Measurements from ENCODE around the gene TYRO3. TPM values are rescaled to one million over a fixed set of nuclear protein-coding genes. Genes with fewer than 3 reads are reported as not detected.
"Not testable (repeated sequence)": the region's sequence is repeated elsewhere in the genome, so short reads cannot be mapped to it uniquely, and the experiment has no call there.

The TYRO3 gene
- total RNA-seq, 1 donor from 2014 or later, result 36.9 TPM

DNA sequence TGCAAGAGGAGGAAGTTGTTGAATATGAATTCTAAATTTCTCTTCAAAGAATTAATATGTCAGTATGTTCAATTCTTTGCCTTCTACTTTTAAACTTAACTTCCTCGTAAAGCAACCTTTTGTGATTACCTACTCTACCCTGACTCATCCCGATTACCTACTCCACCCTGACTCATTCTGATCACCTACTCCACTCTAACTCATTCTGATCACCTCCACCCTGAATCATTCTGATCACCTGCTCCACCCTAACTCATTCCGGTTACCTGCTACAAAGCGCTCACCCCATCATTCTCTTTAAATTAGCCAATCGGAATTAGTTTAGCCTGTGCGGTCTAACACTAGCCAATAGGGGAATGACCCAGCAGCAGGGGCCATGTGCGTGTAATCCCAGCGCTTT lies 33.7 kb downstream of the TYRO3 start:
- ATAC-seq; DNase-seq (ENCODE audit: low spot score); intact Hi-C loops (cut with DNase I): not testable (repeated sequence)

DNA sequence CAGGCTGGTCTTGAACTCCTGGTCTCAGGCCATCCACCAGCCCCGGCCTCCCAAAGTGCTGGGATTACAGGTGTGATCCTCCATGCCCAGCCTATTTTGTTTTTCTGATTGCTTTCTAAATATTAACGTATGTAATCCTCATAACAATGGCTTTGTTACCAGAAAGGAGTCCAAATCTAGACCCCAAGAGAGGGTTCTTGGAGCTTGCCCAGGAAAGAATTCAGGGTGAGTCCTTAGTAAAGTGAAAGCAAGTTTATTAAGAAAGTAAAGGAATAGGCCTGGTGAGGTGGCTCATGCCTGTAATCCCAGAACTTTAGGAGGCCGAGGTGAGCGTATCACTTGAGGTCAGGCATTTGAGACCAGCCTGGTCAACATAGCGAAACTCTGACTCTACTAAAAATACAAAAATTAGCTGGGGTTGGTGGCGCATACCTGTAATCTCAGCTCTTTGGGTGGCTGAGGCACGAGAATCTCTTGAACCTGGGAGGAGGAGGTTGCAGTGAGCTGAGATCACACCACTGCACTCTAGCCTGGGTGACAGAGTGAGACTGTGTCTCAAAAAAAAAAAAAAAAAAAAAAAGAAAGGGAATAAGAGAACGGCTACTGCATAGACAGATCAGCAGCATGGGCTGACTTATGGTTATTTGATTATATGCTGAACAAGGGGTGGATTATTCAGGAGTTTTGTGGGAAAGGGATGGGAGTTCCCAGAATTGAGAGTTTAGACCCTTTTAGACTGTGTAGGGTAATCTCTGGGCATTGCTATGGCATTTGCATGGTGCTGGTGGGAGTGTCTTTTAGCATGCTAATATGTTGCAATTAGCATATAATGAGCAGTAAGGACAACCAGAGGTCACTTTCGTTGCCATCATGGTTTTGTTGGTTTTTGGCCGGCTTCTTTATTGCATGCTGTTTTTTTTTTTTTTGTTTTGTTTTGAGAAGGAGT lies 36.1 kb downstream of the TYRO3 start:
- DNase-seq (ENCODE audit: low spot score) (no peak), ATAC-seq (no peak)
- intact Hi-C loops (cut with DNase I), result no loop called here

DNA sequence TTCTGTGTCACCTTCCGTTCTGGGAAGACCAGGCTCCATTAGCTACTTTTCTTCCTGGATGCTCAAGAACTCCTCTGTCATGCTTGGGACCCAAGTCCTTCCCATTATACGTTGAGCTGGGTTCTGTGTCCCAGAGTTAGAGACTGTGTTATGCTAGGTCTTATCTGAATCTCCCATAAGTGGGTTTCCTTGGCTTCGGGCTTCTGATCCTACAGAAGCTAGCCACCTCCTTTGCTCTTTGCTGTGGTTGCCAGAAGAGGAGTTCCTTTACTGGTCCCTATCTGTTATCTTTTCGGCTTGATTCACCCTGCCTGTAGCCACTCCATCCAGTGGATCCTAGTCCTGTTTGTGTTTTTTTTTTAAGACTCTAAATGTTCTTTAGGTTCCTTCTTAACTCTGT lies 38.0 kb downstream of the TYRO3 start:
- intact Hi-C loops (cut with DNase I), result no loop called here
- DNase-seq (ENCODE audit: low spot score), result no peak
- ATAC-seq, result no peak

DNA sequence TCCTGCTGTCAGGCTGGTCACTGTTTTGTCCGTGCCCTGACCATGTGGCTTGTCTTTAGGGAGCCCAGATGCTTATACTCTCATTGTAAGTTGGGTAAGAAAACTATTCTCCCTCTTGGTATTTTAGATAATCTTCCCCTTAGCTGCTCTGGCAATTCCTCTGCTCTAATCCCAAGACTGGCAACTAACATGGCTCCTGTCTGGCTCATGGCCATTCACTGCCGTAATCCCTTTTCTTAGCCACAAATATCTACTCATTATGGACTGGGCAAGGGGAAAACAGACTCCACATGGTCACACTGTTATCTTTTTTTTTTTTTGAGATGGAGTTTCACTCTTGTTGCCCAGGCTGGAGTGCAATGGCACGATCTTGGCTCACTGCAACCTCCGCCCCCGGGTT lies 38.8 kb downstream of the TYRO3 start:
- no peak for ATAC-seq
- intact Hi-C loops (cut with DNase I), result no loop called here
- no peak for DNase-seq (ENCODE audit: low spot score)

DNA sequence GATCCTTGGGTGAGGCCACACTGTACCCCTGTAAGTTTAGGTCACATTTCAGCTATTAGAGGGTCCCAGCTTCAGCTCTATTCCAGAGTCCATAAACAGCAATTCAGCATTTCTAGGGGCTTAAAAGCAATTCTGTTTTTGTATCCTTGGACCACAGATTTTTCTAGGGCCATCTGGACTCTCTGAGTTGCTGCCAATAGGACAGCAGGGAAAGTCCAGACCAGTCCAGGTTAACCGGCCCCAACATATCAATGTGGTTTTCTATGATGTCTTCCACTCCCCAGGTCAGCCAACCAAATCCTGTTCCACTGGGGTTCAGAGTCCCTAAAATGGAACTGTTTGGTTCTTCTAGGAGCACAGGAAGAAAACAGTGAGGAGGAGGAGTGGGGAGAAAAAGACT lies 40.0 kb downstream of the TYRO3 start:
- intact Hi-C loops (cut with DNase I), result no loop called here
- ATAC-seq (no peak), DNase-seq (ENCODE audit: low spot score) (no peak)

DNA sequence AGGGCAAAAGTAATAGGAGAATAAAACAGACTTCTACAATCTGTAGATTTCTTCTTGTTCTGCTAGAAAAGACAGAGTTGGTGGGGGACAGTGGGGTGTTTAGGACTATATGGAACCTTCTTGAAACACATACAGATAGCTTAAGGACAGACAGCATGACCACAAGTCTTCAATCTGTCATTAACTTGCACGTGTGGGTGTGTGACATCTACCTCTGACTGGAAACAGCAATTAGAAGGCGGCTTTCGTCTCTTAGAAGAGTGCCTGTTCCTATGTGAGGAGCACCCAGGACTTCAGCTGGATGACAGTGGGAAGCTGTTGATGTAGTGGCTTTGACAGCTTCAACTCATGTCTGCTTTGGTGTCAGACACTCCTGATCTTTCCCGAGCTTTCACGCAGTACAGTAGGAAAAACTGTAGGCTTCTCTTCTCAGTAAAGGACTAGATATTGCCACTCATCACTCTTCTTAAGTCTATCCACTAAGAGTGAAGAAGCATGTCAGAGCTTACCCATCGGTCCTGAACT lies 44.5 kb downstream of the TYRO3 start:
- DNase-seq (ENCODE audit: low spot score) (no peak), ATAC-seq (no peak)
- intact Hi-C loops (cut with DNase I), result no loop called here

DNA sequence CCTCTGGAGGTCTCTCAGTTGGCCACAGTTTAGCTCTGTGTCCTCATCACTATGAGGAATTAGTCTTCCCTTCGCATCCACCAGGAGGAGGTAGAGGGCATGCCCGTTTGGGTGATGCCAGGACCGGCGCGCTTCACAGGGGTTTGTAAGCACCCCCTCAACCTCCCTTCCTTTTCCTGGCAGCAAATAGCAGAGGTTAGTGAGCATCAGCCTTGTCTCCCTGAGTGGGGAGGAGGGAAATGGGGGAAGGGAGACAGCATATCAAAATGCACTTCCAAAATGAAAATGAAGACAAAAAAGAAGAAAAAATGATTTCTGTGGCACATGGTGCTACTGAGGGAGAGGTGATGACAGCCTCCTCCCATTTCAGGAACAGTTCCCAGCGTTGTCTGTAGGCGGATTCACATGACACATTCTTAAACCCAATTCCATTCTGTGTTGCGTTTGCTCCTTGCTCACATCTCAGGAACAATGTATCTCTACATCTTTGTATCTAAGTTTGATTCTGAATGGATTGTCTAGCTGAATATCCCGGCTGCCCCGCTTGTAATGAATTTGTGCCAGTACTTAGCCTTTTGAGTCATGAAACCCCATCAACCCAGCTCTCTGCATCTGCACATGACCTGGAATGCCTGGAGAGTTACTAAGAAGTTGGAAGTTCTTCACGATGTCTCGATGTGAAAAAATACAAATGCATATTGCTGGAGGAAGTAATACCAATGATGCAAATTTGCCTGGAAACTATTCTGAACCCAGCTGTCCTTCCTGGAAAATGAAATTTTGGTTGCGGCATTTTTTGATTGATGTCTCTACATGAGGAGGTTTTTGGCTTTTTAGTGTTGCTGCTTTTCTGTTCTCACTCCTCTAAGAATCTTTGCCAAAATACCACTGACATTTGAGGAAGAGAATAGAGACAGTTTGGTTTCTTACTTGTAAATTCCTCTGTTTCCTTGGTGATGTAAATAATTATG lies 45.2 kb downstream of the TYRO3 start:
- DNase-seq (ENCODE audit: low spot score), result peak; percentile 75

DNA sequence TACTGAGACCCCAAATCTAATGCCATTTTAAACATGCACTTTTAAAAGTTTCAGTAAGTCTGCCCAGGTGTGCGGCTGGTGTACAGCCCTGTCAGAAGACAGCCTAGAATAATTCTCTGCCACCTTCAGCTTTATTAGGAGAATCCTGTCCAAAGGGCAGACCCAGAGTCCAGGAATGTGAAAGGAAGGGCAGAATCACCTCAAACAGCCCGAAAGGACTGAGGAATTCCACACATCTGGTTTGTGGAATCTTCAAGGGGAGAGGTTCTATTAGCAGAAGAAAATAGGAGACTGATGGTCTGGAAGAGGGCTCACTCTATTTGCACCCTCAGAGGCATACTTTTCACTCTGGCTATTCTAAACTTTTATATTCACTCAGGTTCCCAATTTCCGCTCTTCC lies 46.6 kb downstream of the TYRO3 start:
- DNase-seq (ENCODE audit: low spot score), result no peak
- intact Hi-C loops (cut with DNase I), result no loop called here

More for the DNA sequence above, 45.2 kb downstream of the TYRO3 start:
- ATAC-seq, result peak; percentile 93
- intact Hi-C loops (cut with DNase I), result no loop called here

DNA sequence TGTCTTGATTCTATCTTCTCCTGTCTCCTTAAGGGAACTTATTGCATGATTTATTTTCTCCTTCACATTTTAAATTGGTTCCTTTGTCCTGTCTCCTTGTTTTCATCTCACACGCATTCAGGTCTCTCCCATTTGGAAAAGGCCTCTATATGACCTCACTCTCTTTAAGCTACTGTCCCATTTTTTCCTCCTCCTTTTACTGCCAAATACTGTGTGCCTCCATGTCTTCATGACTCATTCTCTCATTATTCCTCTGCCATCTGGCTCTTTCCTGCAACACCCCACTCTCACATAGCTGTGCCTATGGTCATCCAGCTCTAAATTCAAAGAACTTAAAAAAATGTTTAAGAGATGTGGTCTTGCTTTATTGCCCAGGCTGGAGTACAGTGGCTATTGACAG lies 48.0 kb downstream of the TYRO3 start:
- DNase-seq (ENCODE audit: low spot score), result no peak
- intact Hi-C loops (cut with DNase I), result no loop called here
- no peak for ATAC-seq

More for the DNA sequence above, 46.6 kb downstream of the TYRO3 start:
- ATAC-seq, result no peak

DNA sequence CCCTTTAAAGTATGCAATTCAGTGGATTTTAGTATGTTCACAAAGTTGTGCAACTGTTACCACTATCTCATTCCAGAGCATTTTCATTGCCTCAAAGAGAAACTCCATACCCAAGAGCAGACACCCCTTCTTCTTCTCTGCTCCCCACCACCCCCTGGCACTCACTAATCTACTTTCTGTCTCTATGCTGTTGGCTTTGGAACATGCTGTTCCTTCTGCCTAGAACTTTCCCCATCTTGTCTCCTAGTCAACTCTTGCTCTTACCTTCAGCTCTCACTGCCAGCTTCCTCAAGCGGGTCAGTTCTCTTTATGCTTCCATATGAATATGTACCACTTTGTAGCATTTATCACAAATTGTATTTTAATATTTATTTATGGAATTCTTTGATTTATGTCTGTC lies 50.1 kb downstream of the TYRO3 start:
- intact Hi-C loops (cut with DNase I), result no loop called here
- no peak for ATAC-seq
- no peak for DNase-seq (ENCODE audit: low spot score)

DNA sequence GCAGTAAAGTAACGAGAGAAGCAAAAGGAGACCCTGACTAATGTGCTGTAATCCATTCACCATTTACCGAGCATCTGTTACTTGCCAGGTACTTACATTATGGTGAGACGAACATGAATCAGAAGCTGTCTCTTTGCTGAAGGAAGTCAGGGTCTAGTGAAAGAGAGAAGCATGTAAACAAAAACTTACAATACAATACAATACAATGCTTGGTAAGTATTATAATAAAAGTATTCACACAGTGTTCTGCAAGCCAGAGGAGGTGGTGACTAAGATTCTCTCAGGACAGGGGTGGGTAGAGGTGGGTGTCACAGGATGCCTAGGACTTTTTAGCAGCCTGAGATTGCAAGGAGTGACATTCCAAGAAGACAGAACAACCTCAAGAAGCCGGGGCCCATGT lies 51.0 kb downstream of the TYRO3 start:
- DNase-seq (ENCODE audit: low spot score) (no peak), ATAC-seq (no peak)
- intact Hi-C loops (cut with DNase I), result no loop called here

DNA sequence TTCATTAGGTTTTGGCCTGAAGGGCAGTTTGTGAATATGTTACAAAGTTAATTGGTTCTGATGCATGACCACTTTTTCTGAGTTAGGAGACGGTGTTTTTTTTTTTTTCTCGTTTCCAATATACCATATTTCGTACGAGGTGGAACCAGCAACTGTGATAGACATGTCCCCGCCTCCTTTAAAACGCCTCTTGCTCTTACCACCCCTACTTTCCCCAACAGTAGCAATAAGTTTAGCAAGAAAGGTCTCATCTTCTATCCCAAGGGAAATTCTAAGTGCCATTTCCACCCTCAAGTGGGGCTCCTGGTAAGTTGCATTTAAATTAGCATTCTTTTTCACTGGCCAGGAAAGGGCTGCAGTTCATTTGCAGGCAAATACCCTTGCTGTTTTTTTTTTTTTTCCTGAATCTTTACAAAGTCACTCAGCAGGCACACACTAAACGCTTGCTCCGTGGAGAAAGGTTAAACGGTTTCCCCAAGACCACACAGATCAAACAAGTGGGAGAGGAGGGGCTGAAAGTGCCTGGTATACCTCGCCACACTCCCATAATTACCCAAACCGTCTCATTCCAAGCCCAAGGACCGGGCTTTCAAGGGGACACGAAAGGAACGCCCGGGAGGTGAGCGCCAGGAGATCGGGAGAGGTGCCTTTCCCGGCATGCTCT lies 61.7 kb downstream of the TYRO3 start:
- DNase-seq (ENCODE audit: low spot score), result no peak
- intact Hi-C loops (cut with DNase I), result no loop called here

DNA sequence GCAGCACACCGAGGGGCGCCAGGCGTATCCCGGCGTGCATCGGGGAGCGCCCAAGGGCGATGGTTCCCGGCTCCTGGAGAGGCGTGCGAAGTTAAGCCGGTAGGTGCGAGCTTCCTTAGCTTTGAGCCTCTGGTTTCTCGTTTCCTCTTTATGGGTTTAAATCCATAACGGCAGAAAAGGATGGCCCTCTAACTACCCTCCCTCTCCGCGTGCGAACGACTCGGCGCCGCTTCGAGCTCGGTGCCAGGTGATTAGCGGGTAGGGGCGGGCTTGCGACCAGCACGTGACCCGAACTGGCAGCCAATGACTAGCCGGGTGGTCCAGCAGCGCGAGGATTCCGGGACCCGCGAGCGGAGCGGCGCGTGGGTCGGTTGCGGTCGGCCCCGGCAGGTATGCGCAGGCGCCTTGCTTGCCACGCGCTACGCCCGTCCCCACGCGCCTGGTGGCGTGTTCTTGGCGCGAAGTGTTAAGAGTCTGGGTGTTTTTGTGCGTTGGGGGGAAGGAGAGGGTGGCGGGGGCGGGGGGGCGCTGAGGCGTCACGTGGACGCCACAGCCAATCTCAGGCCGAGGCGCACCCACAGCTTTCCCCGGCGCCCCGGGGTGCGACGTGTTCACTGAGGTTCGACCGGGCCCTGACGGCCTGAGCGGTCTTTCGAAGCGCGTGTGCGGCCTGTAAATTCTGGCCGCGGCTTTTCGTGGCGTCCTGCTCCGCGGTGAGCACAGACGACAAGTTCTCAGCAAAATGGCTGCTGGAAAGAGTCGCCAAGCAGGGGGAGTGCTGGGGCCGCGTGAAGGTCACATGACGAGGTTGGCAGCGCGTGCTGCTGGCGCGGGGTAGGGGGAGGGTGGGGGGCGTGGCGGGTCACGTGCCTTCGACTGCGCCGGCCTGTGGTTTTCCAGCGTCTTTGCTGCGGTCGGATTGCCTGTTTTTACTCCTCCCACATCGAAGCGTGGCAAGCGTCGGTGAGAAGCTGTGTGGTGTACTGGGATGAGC lies 62.5 kb downstream of the TYRO3 start:
- ATAC-seq (peak; percentile 94), DNase-seq (ENCODE audit: low spot score) (peak; percentile 87)
- intact Hi-C loops (cut with DNase I), result no loop called here

More for the DNA sequence above, 61.7 kb downstream of the TYRO3 start:
- ATAC-seq, result no peak

DNA sequence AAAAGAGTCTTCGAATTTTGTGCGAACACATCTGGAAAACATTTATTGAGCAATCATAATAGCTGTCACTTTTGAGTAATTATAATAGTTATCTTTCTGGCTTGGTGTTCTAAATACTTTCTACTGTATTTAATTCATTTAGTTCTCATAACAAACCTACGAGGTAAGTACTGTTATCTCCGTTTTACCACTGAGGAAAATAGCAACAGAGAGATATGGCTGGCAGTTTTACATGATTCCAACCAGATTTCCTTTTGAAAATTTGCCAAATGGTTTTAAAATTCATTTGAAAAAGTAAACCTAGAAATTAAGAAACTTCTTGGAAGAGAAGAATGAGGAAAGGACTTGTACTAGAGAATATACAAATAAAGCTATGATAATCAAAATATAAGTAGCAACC lies 63.9 kb downstream of the TYRO3 start:
- intact Hi-C loops (cut with DNase I), result no loop called here
- ATAC-seq (no peak), DNase-seq (ENCODE audit: low spot score) (no peak)

DNA sequence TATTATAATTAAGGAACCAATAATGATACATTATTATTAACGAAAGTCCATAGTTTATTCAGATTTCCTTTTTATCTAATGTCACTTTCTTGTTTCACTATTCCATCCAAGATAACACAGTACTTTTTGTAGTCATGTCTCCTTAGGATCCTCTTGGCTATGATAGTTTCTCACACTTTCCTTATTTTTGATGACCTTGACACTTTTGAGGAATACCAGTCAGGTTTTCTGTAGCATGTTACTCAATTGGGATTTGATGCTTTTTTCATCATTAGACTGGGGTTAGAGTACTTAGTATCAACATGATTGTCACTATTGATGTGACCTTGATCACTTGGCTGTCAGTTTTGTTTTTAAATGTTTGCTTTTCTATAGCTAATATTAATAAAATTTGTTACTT lies 68.2 kb downstream of the TYRO3 start:
- ATAC-seq (no peak), DNase-seq (ENCODE audit: low spot score) (no peak)
- intact Hi-C loops (cut with DNase I), result no loop called here

DNA sequence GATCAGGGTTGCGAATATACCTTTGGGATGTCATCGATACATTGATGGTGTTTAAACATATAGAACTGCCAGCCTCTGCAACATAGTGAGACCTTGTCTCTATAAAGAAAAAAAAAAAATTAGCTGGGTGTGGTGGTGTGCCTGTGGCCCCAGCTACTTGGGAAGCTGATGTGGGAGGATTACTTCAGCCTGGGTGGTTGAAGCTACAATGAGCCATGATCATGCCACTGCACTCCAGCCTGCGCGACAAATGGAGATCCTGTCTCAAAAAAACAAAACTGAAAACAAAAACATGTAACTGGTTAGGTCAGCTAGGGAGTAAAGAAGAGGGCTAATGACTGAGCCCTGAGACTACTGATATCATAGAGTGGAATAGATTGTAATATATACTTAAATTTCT lies 70.5 kb downstream of the TYRO3 start:
- no peak for ATAC-seq
- intact Hi-C loops (cut with DNase I), result no loop called here
- no peak for DNase-seq (ENCODE audit: low spot score)

DNA sequence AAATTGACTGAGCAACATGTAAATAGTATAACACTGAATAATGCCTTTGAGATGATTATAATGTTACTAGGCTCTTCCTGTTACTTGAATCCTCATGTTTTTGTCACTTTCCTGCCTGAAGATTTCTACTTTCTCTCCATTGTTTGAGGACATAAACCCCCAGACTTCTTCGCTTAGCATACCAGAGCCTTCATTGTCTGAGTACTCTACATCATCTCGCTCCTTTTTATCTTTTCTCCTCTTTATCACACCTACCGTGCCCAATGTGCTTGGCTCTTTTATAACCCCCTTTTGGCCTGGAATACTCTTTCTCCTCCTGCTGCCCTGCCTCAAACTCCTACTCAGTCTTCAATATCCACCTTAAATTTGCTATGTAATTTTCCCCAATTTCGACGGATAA lies 70.9 kb downstream of the TYRO3 start:
- intact Hi-C loops (cut with DNase I), result no loop called here
- ATAC-seq (no peak), DNase-seq (ENCODE audit: low spot score) (no peak)

Data from sciatic nerve (tissue), 2 donors.